GM12864 (cell line): Measurements from ENCODE around the gene FBXO40.
"Not testable (repeated sequence)": the region's sequence is repeated elsewhere in the genome, so short reads cannot be mapped to it uniquely, and the experiment has no call there.

ENCODE experiments used
- DNase-seq: peaks from one replicate; pipeline ENCODE4 v3.0.0-alpha.2; 2011; ENCODE audit warnings: low read depth
- H3K4me3 ChIP-seq: 2 replicates; pipeline ENCODE4 v1.5.1; 2011; ENCODE audit warnings: mild to moderate bottlenecking, low read depth, low read length, control low read depth
- CTCF ChIP-seq: IDR thresholded peaks from 2 replicates; pipeline ENCODE4 v1.5.1; 2011; ENCODE audit warnings: low read depth, mild to moderate bottlenecking, moderate library complexity, low read length, control low read depth, inconsistent platforms; ENCODE audit errors: missing control alignments

FBXO40 gene

GRCh38 chr3:121594850-121595249 lies 1.7 kb downstream of the FBXO40 start:
- TF ChIP-seq CTCF = no peak
- DNase-seq = no peak
- H3K4me3 ChIP-seq = no peak overlapping the region

GRCh38 chr3:121595765-121596406 lies 2.7 kb downstream of the FBXO40 start:
- H3K4me3 ChIP-seq = no peak overlapping the region
- no peak for DNase-seq
- TF ChIP-seq CTCF = no peak

GRCh38 chr3:121598564-121598963 lies 5.4 kb downstream of the FBXO40 start:
- H3K4me3 ChIP-seq = no peak overlapping the region
- no peak for TF ChIP-seq CTCF
- no peak for DNase-seq

GRCh38 chr3:121599900-121600299 lies 6.7 kb downstream of the FBXO40 start:
- DNase-seq, H3K4me3 ChIP-seq: not testable (repeated sequence)

GRCh38 chr3:121601212-121601812 lies 8.1 kb downstream of the FBXO40 start:
- H3K4me3 ChIP-seq = no peak overlapping the region
- DNase-seq = no peak
- no peak for TF ChIP-seq CTCF

- H3K4me3 ChIP-seq = no peak overlapping the region
- no peak for TF ChIP-seq CTCF
- DNase-seq = no peak
These were observed 11.6 kb downstream of the FBXO40 start for GRCh38 chr3:121604759-121605158.

- TF ChIP-seq CTCF = no peak
- no peak overlapping the region for H3K4me3 ChIP-seq
- no peak for DNase-seq
These were observed 12.9 kb downstream of the FBXO40 start for GRCh38 chr3:121606106-121606505.
